Caco-2 (cell line): ENCODE measurements around the gene VENTX. TPM values are rescaled to one million over a fixed set of nuclear protein-coding genes. Genes with fewer than 3 reads are reported as not detected.

Source experiments
- BruUV-seq: library from RNA; stranded (reverse); fragments of 400-500 nt; replicated peaks from 2 replicates; lab custom pipeline; 2021; lab: Mats Ljungman, UMichigan
- CTCF ChIA-PET: fragments of 300-600 bp; sonication (Branson Sonifier 250); formaldehyde crosslinking; loops from one replicate; lab custom pipeline; 2022; ENCODE audit warnings: antibody characterized with exemption; lab: Charles Lee
- POLR2A ChIA-PET: fragments of 300-600 bp; sonication (Branson Sonifier 250); formaldehyde crosslinking; loops from one replicate; lab custom pipeline; 2022; ENCODE audit warnings: antibody characterized with exemption; lab: Charles Lee
- DNase-seq, 2 experiments: peaks; one replicate each; pipeline versions ENCODE4 v3.0.0 to v3.0.0-alpha.2; 2020 to 2022
- H3K27me3 ChIP-seq: replicated peaks from 2 replicates; pipeline ENCODE4 v1.6.0; 2011; ENCODE audit warnings: low read length; ENCODE audit not compliant: control insufficient read depth, insufficient read depth
- H3K36me3 ChIP-seq: 2 replicates; pipeline ENCODE4 v1.5.1; 2011; ENCODE audit warnings: low read length; ENCODE audit not compliant: control insufficient read depth, insufficient read depth
- H3K4me1 ChIP-seq: fragments of 250-450 bp; sonication (Bioruptor Pico); 2 replicates; pipeline ENCODE4 v1.5.1; 2020; ENCODE audit warnings: mild to moderate bottlenecking
- H3K4me3 ChIP-seq: 2 replicates; pipeline ENCODE4 v1.5.1; 2011; ENCODE audit warnings: low read depth, mild to moderate bottlenecking, control low read depth, low read length
- H3K9me3 ChIP-seq: fragments of 250-450 bp; sonication (Bioruptor Pico); 2 replicates; pipeline ENCODE4 v1.5.1; 2020; ENCODE audit warnings: mild to moderate bottlenecking, moderate library complexity
- H3K27ac Mint-ChIP-seq: one replicate; pipeline ENCODE4 v1.8.0; 2022; ENCODE audit warnings: mixed read lengths; ENCODE audit not compliant: unreplicated experiment
- H3K27me3 Mint-ChIP-seq: one replicate; pipeline ENCODE4 v1.8.0; 2022; ENCODE audit warnings: mixed read lengths; ENCODE audit not compliant: insufficient read depth, unreplicated experiment
- H3K36me3 Mint-ChIP-seq: one replicate; pipeline ENCODE4 v1.8.0; 2022; ENCODE audit warnings: mild to moderate bottlenecking, mixed read lengths; ENCODE audit not compliant: insufficient read depth, unreplicated experiment
- H3K4me1 Mint-ChIP-seq: one replicate; pipeline ENCODE4 v1.8.0; 2022; ENCODE audit warnings: low read depth, mixed read lengths; ENCODE audit not compliant: unreplicated experiment
- H3K4me3 Mint-ChIP-seq: one replicate; pipeline ENCODE4 v1.8.0; 2022; ENCODE audit warnings: mild to moderate bottlenecking, moderate library complexity, mixed read lengths; ENCODE audit not compliant: unreplicated experiment
- H3K9me3 Mint-ChIP-seq: one replicate; pipeline ENCODE4 v1.8.0; 2022; ENCODE audit warnings: mixed read lengths; ENCODE audit not compliant: unreplicated experiment
- CTCF ChIP-seq, 2 experiments: fragments of 200-600 bp in 1 of 2; IDR thresholded peaks; 1 replicate in 1 of 2; 2 replicates in 1 of 2; pipeline versions ENCODE4 v1.5.1 to v1.8.0; 2011 to 2022; ENCODE audit warnings: antibody characterized with exemption in 1 of 2, control low read depth in 1 of 2, inconsistent platforms in 1 of 2, low read depth in 1 of 2, low read length in 1 of 2, mild to moderate bottlenecking in 1 of 2, moderate library complexity in 1 of 2; ENCODE audit not compliant: insufficient read depth in 1 of 2, severe bottlenecking in 1 of 2, unreplicated experiment in 1 of 2
- intact Hi-C: fragments of 100-400 bp; cut with micrococcal nuclease; formaldehyde crosslinking; loops from one replicate; pipeline ENCODE4 v1.10.0; 2022; ENCODE audit not compliant: unreplicated experiment
- total RNA-seq: library from RNA; stranded (reverse); gene quantifications from 2 replicates; pipeline ENCODE4 v1.2.3, GENCODE V29; 2022

VENTX gene
- total RNA-seq, 1 experiment from 2014 or later = not detected

DNA sequence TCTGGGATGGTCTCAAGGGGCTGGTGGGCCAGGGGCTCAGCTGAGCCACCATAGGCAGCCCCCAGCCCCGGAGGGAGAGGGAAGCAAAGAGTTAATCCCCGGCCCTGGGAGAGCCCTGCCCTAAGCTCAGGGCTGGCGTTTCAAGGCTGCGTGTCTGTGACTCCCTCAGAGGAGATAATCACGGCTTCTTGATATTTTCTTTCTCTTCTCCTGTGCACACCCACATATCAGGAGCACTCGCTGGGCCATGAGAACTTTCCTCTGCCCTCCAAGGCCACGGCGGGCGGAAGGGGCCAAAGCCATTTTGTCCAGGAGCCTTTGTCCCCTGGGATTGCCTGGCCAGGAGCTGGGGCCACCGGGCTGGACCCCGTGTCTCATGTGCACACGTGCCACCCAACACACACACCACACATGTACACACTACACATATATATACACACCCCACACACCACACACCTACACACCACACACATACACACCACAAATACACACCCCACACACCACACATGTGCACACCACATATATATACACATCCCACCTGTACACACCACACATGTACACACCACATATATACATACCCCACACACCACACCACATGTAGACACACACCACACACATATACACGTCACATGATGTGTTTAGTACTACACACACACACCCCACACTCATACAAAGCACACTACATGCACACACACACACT is 16.9 kb downstream of the VENTX start:
- no peaks in the 10 kb centered on the region for H3K36me3 ChIP-seq
- POLR2A ChIA-PET = interaction anchor here (0.5 kb wide), 1 partner anchor 100 kb away, joined by 4 read pairs; no protein-coding TSS in a partner anchor
- CTCF ChIA-PET = interaction anchor here (4.0 kb wide), 1 partner anchor 9 kb away, joined by 37 read pairs; no protein-coding TSS in a partner anchor
- H3K4me3 Mint-ChIP-seq = no peak overlapping the region
- intact Hi-C loops = no loop called here
- TF ChIP-seq CTCF (IDR thresholded peaks at IDR 0.05; ENCODE audit: insufficient read depth in 1 of 2, low read depth in 1 of 2, low read length in 1 of 2, severe bottlenecking in 1 of 2, unreplicated experiment in 1 of 2) = no peak
- no peaks in the 10 kb centered on the region for H3K27me3 ChIP-seq
- peaks cover 20% of the 10 kb centered on the region for H3K4me1 Mint-ChIP-seq
- H3K4me1 ChIP-seq = peaks cover 13% of the 10 kb centered on the region; the same call in 1 of the 2 replicates
- H3K36me3 Mint-ChIP-seq = no peaks in the 10 kb centered on the region
- H3K9me3 Mint-ChIP-seq = no peaks in the 10 kb centered on the region
- H3K4me3 ChIP-seq = no peak overlapping the region
- no peaks in the 10 kb centered on the region for H3K9me3 ChIP-seq
- BruUV-seq = no TSS peak
- no peak overlapping the region for H3K27ac Mint-ChIP-seq
- DNase-seq = no peak
- H3K27me3 Mint-ChIP-seq = no peaks in the 10 kb centered on the region

DNA sequence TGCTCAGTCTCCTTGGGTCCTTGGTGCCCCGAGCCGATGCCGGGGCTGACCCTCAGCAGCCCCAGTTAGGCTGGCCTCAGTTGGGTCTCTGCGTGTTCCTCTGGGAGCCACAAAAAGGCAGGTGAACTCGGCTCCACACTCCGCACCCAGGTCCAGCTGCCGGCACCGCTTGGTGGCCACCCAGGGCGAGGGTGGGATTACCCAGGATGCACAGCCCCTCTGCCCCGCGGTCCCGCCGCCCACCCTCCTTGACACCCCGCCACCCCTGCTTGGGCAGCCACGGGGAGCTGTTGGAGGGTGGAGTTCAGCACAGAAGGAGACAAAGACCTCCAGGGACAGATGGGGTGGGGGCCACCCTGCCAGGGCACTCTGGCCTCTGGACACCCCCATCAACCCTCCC is 17.7 kb downstream of the VENTX start:
- Mint-ChIP-seq H3K27ac (no peak overlapping the region), H3K36me3 (no peaks in the 10 kb centered on the region), H3K27me3 (no peaks in the 10 kb centered on the region), H3K9me3 (no peaks in the 10 kb centered on the region), H3K4me1 (peaks cover 20% of the 10 kb centered on the region), H3K4me3 (no peak overlapping the region)
- no peak for DNase-seq
- intact Hi-C loops = no loop called here
- H3K36me3 ChIP-seq = no peaks in the 10 kb centered on the region
- TF ChIP-seq CTCF (IDR thresholded peaks at IDR 0.05; ENCODE audit: insufficient read depth in 1 of 2, low read depth in 1 of 2, low read length in 1 of 2, severe bottlenecking in 1 of 2, unreplicated experiment in 1 of 2) = no peak
- H3K4me3 ChIP-seq = no peak overlapping the region
- ChIA-PET POLR2A (no interaction called here), CTCF (interaction anchor here (4.0 kb wide), 1 partner anchor 9 kb away, joined by 37 read pairs; no protein-coding TSS in a partner anchor)
- peaks cover 13% of the 10 kb centered on the region; the same call in 1 of the 2 replicates for H3K4me1 ChIP-seq
- no TSS peak for BruUV-seq
- no peaks in the 10 kb centered on the region for H3K9me3 ChIP-seq
- no peaks in the 10 kb centered on the region for H3K27me3 ChIP-seq

DNA sequence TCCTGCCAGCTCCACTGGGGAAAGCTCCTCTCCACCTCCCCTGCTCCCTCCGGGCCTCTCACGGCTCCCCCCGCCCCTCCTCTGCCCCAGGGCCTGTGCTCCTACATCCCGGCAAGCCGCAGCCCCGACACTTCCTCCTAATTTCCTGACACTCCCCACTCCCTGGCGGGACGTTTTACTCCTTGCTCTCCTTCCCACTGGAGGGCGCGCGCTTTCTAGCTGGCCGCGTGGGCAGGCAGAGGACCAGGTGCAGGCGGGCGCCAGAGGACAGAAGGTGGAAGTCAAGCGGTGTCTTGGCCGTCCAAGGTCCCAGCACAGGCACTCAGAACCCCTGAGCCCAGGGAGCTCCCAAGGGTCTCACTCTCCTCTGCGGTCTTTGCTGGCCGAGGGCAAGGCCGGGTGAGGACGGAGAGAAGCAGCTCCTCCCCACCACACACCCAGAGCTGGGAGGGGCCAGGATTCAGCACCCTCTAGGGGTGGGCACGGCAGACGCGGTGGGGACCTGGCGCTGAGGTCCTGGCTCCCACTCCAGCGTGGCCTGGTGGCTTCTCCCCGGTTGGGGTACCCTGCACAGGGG is 19.9 kb downstream of the VENTX start:
- H3K27ac Mint-ChIP-seq = peak overlapping the region; percentile 63
- H3K36me3 Mint-ChIP-seq = peaks cover 8% of the 10 kb centered on the region
- Histone ChIP-seq H3K4me1 (peaks cover 22% of the 10 kb centered on the region), H3K36me3 (no peaks in the 10 kb centered on the region), H3K4me3 (peak overlapping the region; percentile 22), H3K27me3 (no peaks in the 10 kb centered on the region), H3K9me3 (no peaks in the 10 kb centered on the region)
- ChIA-PET POLR2A (interaction anchor here (0.6 to 1.1 kb wide), 2 partner anchors 12 to 100 kb away, joined by 4 to 7 read pairs; partner anchors contain the start of gene FUOM), CTCF (interaction anchor here (0.6 to 4.0 kb wide), 11 partner anchors 12 to 350 kb away, joined by 3 to 37 read pairs (median 4); partner anchors contain the start of gene ADAM8)
- peak in 1 of 2 experiments; percentile 58 for TF ChIP-seq CTCF (IDR thresholded peaks at IDR 0.05; ENCODE audit: insufficient read depth in 1 of 2, low read depth in 1 of 2, low read length in 1 of 2, severe bottlenecking in 1 of 2, unreplicated experiment in 1 of 2)
- no TSS peak for BruUV-seq
- no peaks in the 10 kb centered on the region for H3K9me3 Mint-ChIP-seq
- H3K27me3 Mint-ChIP-seq = no peaks in the 10 kb centered on the region
- peak; percentile 71 to 75 for DNase-seq
- H3K4me3 Mint-ChIP-seq = peak overlapping the region; percentile 71
- peaks cover 18% of the 10 kb centered on the region for H3K4me1 Mint-ChIP-seq
- intact Hi-C loops = loop anchor here (2.0 kb wide), 1 partner anchor 21 kb away; no protein-coding TSS in a partner anchor
